K562 (cell line): ENCODE results near the gene MICAL2.

Source experiments
- NR2F6 ChIP-seq: fragments of 450-650 bp; formaldehyde crosslinking; IDR thresholded peaks from 2 replicates; pipeline ENCODE4 v1.4.0; 2020; ENCODE audit warnings: mild to moderate bottlenecking
- POLR2A ChIP-seq: fragments of 450-650 bp; conservative IDR thresholded peaks from 2 replicates; pipeline ENCODE4 v1.6.1; 2016
- TF ChIP-seq, protein P1 (sequence below): sonication (generic); formaldehyde crosslinking; IDR thresholded peaks from 2 replicates; pipeline ENCODE4 v1.9.0; 2022; ENCODE audit warnings: mild to moderate bottlenecking, missing genetic modification reagents
- TF ChIP-seq, protein P2 (sequence below): sonication (generic); formaldehyde crosslinking; IDR thresholded peaks from 2 replicates; pipeline ENCODE4 v1.8.1; 2023; ENCODE audit warnings: mild to moderate bottlenecking, missing genetic modification reagents

DNA sequence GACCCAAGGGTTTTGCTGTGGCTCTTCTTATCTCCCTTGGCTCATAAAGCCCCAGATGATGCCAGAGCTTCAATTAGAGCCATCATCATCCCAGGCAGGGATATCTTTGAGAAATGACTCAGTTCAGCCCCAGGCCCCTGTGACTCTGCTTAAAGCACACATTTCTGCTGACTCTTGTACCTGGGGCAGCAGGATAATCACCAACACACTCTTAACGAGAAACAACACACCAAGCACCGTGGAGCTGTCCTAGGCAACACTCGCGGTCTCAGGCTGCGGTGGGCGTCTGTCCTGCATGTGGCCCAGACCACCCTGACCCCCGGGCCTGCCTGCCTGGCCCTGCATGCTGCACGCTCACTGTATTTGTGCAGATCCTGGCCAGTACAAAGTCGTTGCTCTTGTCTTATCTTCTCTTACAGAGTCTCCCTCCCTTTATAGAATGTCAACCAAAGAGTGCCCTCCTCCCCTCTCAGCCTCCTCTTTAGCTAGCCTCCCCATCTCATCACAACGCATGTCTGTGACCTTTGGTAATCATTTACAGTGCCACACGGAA lies 152.8 kb downstream of the MICAL2 start:
- no peak for TF ChIP-seq POLR2A
- TF ChIP-seq, protein P1, sequence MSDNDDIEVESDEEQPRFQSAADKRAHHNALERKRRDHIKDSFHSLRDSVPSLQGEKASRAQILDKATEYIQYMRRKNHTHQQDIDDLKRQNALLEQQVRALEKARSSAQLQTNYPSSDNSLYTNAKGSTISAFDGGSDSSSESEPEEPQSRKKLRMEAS = peak; percentile 67
- TF ChIP-seq NR2F6 (CRISPR knock-in tag) = no peak
- TF ChIP-seq, protein P2, sequence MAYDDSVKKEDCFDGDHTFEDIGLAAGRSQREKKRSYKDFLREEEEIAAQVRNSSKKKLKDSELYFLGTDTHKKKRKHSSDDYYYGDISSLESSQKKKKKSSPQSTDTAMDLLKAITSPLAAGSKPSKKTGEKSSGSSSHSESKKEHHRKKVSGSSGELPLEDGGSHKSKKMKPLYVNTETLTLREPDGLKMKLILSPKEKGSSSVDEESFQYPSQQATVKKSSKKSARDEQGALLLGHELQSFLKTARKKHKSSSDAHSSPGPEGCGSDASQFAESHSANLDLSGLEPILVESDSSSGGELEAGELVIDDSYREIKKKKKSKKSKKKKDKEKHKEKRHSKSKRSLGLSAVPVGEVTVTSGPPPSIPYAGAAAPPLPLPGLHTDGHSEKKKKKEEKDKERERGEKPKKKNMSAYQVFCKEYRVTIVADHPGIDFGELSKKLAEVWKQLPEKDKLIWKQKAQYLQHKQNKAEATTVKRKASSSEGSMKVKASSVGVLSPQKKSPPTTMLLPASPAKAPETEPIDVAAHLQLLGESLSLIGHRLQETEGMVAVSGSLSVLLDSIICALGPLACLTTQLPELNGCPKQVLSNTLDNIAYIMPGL (CRISPR knock-in tag) = no peak
